Calu3 (cell line): ENCODE results near the gene GDPD1. TPM values are rescaled to one million over a fixed set of nuclear protein-coding genes. Genes with fewer than 3 reads are reported as not detected.
"Not testable (repeated sequence)": the region's sequence is repeated elsewhere in the genome, so short reads cannot be mapped to it uniquely, and the experiment has no call there.

Experiments
- BruUV-seq: library from RNA; stranded (reverse); fragments of 400-500 nt; replicated peaks from 2 replicates; lab custom pipeline; 2021; lab: Mats Ljungman, UMichigan
- CTCF ChIA-PET: fragments of 300-600 bp; sonication (Branson Sonifier 250); formaldehyde crosslinking; loops from one replicate; lab custom pipeline; 2022; ENCODE audit warnings: antibody characterized with exemption; lab: Charles Lee
- DNase-seq: peaks from one replicate; pipeline ENCODE4 v3.0.0; 2022
- H3K27ac Mint-ChIP-seq: one replicate; pipeline ENCODE4 v1.8.0; 2022; ENCODE audit warnings: mixed read lengths; ENCODE audit not compliant: unreplicated experiment
- H3K27me3 Mint-ChIP-seq: one replicate; pipeline ENCODE4 v1.8.0; 2022; ENCODE audit warnings: mixed read lengths; ENCODE audit not compliant: unreplicated experiment
- H3K36me3 Mint-ChIP-seq: one replicate; pipeline ENCODE4 v1.8.0; 2022; ENCODE audit warnings: mild to moderate bottlenecking, moderate library complexity, mixed read lengths; ENCODE audit not compliant: insufficient read depth, unreplicated experiment
- H3K4me1 Mint-ChIP-seq: one replicate; pipeline ENCODE4 v1.8.0; 2022; ENCODE audit warnings: mild to moderate bottlenecking, low read depth, mixed read lengths; ENCODE audit not compliant: unreplicated experiment
- H3K4me3 Mint-ChIP-seq: one replicate; pipeline ENCODE4 v1.8.0; 2022; ENCODE audit warnings: mild to moderate bottlenecking, low read depth, moderate library complexity, mixed read lengths; ENCODE audit not compliant: unreplicated experiment
- H3K9me3 Mint-ChIP-seq: one replicate; pipeline ENCODE4 v1.8.0; 2022; ENCODE audit warnings: low read depth, mixed read lengths; ENCODE audit not compliant: unreplicated experiment
- intact Hi-C: fragments of 100-400 bp; cut with micrococcal nuclease; formaldehyde crosslinking; loops from one replicate; pipeline ENCODE4 v1.10.0; 2022; ENCODE audit not compliant: unreplicated experiment
- total RNA-seq: library from RNA; stranded (reverse); gene quantifications from 2 replicates; pipeline ENCODE4 v1.2.3, GENCODE V29; 2022
- TF ChIP-seq, protein P1 (sequence below): fragments of 200-600 bp; IDR thresholded peaks from one replicate; pipeline ENCODE4 v1.8.0; 2022; ENCODE audit warnings: antibody characterized with exemption; ENCODE audit not compliant: unreplicated experiment

The GDPD1 gene
- total RNA-seq, 1 experiment from 2014 or later, result 2.6 TPM

DNA sequence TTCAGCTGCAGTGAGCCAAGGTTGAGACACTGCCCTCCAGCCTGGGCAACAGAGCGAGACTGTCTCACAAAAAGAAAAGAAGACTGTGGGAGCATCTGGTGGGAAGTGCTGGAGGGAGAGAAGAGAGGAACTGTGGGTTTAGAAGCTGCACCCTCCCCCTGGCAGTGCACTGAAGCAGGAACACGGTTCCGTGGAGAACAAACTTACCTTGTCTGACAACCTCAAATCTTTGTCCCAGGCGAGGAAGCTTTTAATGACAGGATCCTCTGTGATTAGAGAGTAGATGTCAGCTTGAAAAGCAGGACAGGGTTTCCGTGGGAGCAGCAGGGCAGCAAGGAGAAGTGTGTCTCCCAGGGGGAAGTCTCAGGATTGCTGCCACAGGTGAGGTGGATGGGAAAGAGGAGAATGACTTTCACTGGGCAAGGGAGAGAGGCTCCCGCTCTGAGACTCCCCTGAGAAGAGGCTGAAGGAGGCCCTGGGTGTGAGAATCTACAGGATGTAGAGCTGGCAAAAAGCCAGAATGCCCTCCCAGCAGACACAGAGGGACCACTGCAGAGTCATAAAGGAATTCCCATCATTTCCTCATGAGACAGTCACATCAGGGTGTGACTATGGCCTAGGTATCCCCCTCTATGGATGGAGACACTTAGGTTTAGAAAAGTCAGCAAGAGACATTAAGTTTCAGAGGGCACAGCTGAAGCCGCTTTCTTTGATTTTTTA, 41.9 kb upstream of the GDPD1 start:
- H3K36me3 Mint-ChIP-seq, result peaks cover 28% of the 10 kb centered on the region
- intact Hi-C loops, result no loop called here
- CTCF ChIA-PET, result no interaction called here
- DNase-seq, result no peak
- no peaks in the 10 kb centered on the region for H3K9me3 Mint-ChIP-seq
- H3K4me3 Mint-ChIP-seq, result no peak overlapping the region
- TF ChIP-seq, protein P1, sequence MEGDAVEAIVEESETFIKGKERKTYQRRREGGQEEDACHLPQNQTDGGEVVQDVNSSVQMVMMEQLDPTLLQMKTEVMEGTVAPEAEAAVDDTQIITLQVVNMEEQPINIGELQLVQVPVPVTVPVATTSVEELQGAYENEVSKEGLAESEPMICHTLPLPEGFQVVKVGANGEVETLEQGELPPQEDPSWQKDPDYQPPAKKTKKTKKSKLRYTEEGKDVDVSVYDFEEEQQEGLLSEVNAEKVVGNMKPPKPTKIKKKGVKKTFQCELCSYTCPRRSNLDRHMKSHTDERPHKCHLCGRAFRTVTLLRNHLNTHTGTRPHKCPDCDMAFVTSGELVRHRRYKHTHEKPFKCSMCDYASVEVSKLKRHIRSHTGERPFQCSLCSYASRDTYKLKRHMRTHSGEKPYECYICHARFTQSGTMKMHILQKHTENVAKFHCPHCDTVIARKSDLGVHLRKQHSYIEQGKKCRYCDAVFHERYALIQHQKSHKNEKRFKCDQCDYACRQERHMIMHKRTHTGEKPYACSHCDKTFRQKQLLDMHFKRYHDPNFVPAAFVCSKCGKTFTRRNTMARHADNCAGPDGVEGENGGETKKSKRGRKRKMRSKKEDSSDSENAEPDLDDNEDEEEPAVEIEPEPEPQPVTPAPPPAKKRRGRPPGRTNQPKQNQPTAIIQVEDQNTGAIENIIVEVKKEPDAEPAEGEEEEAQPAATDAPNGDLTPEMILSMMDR, result no peak
- H3K4me1 Mint-ChIP-seq, result peaks cover 8% of the 10 kb centered on the region
- BruUV-seq, result no TSS peak
- H3K27me3 Mint-ChIP-seq, result no peaks in the 10 kb centered on the region
- H3K27ac Mint-ChIP-seq, result no peak overlapping the region

DNA sequence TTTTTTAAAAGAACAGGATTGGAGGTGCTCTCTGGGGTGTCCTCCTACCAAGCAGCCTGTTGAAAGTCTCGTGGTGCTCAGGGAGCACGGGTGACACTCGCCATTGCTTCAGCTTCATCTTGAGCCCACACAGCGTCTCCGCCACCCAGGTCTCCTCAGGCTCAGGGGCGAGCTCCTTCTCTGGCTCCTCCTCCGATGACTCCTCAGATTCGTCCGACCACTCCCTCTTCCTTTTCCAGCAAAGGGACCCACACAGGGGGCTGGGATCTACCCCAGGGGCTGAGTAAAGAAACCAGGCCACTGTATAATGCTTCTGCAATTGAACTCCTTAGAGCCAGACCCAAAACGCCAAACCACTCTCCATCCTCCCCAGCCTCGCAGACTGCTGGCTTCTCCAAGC, 40.7 kb upstream of the GDPD1 start:
- not testable (repeated sequence) for H3K27me3 Mint-ChIP-seq

GRCh38 chr17:59180626-59181025, 39.7 kb upstream of the GDPD1 start:
- H3K36me3 Mint-ChIP-seq, result peaks cover 23% of the 10 kb centered on the region
- intact Hi-C loops, result no loop called here
- no peak for DNase-seq
- H3K27ac Mint-ChIP-seq, result no peak overlapping the region
- no TSS peak for BruUV-seq
- peaks cover 8% of the 10 kb centered on the region for H3K4me1 Mint-ChIP-seq
- CTCF ChIA-PET, result no interaction called here
- no peaks in the 10 kb centered on the region for H3K9me3 Mint-ChIP-seq
- no peaks in the 10 kb centered on the region for H3K27me3 Mint-ChIP-seq
- TF ChIP-seq, protein P1, result no peak
- no peak overlapping the region for H3K4me3 Mint-ChIP-seq

More for the DNA sequence above, 40.7 kb upstream of the GDPD1 start:
- DNase-seq, H3K4me1 Mint-ChIP-seq, H3K9me3 Mint-ChIP-seq, H3K4me3 Mint-ChIP-seq, CTCF ChIA-PET, intact Hi-C loops, H3K27ac Mint-ChIP-seq, BruUV-seq: not testable (repeated sequence)
- peaks cover 23% of the 10 kb centered on the region for H3K36me3 Mint-ChIP-seq

- BruUV-seq, result no TSS peak
- Mint-ChIP-seq H3K4me1 (peaks cover 8% of the 10 kb centered on the region), H3K4me3 (no peak overlapping the region), H3K9me3 (no peaks in the 10 kb centered on the region), H3K36me3 (peaks cover 28% of the 10 kb centered on the region), H3K27ac (no peak overlapping the region), H3K27me3 (no peaks in the 10 kb centered on the region)
- CTCF ChIA-PET, result no interaction called here
- TF ChIP-seq, protein P1, result no peak
- intact Hi-C loops, result no loop called here
- no peak for DNase-seq
Observed at GRCh38 chr17:59181481-59181880, 38.8 kb upstream of the GDPD1 start.

GRCh38 chr17:59185997-59186396, 34.3 kb upstream of the GDPD1 start:
- H3K27me3 Mint-ChIP-seq, result no peaks in the 10 kb centered on the region
- CTCF ChIA-PET, result interaction anchor here (0.7 kb wide), 1 partner anchor 200 kb away, joined by 3 read pairs; no protein-coding TSS in a partner anchor
- peaks cover 21% of the 10 kb centered on the region for H3K36me3 Mint-ChIP-seq
- intact Hi-C loops, result no loop called here
- H3K4me3 Mint-ChIP-seq, result no peak overlapping the region
- BruUV-seq, result no TSS peak
- H3K4me1 Mint-ChIP-seq, result no peaks in the 10 kb centered on the region
- DNase-seq, result no peak
- TF ChIP-seq, protein P1, result no peak
- no peaks in the 10 kb centered on the region for H3K9me3 Mint-ChIP-seq
- no peak overlapping the region for H3K27ac Mint-ChIP-seq
